Stimulated activated CD8-positive, alpha-beta memory T cell treated with anti-CD3 and anti-CD28 coated beads, Interleukin-7, amount 100 ng/mL, for 1 hour (primary cell): Measurements from ENCODE around the gene ZNF462.
"Not testable (repeated sequence)": the region's sequence is repeated elsewhere in the genome, so short reads cannot be mapped to it uniquely, and the experiment has no call there.

Experiments used
- DNase-seq, 2 donors: peaks; one replicate each; pipeline ENCODE4 v3.0.0-alpha.2; 2020; ENCODE audit warnings: low read depth in 2 of 2

ZNF462 gene

DNA sequence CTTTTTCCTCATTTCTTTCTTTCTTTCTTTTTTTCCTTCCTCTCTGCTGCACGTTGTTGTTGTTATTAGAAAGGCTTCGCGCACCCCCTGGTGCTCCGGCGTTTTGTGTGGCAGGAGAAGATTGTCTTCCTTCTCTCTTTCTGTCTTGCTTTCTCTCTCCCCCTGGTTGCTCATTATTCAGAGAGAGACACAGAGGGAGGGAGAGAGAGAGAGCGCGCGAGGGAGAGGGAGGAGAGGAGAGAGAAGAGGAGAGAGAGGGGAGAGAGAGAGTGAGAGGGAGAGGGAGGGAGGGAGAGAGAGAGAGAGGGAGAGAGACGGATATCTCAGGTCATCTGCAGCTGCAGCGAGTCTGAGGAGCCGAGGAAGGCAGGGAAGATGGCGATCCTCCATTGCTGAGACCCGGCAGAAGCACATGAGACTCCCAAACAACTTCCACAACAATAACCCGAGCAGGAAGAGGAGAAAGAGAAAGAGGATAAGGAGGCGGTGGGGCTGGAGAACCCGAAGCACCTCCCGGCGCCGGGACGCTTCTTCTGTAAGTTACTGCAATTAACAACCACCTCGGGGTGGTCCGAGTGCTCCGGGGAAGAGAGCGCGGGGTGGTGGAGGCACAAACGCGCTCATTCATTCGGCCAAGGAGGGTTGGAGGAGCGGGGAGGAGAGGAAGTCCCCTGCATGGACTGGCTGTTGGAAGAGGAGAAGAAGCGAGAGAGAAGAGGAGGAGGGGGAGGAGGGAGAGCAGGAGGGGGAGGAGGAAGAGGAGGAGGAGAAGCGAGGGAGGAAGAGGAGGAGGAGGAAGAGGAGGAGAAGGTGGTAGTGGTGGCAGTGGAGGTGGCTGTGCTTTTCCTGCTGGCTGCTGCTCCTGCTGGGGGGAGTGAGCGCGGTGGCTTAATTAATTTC lies at the start of gene ZNF462:
ZNF462 (plus strand) TSS at position 346 of the 900 bp plus-strand sequence. CDS start 60,218 bp downstream, outside the sequence.
- no peak for DNase-seq

DNA sequence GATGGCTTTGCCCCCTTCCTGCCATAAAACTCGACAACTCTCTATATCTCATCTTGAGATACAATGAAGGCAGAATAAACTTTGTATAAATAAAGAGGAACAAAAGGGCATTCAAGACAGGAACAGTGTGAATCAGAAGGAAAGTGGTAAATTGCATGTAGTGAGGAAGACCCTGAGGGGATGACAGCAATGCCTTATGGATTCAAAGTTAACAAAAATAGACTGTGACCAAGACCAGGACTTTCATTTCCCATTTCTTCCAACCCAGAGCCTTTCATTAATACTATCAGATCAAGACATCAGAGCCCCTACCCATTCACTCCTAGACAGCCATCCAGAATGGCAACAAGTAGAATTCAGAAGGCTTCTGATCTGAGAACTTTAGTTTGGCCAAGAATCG lies 46.4 kb upstream of the ZNF462 start:
- DNase-seq, result no peak

- DNase-seq, result no peak
Observed at GRCh38 chr9:106818034-106818433, 44.9 kb upstream of the ZNF462 start.

DNA sequence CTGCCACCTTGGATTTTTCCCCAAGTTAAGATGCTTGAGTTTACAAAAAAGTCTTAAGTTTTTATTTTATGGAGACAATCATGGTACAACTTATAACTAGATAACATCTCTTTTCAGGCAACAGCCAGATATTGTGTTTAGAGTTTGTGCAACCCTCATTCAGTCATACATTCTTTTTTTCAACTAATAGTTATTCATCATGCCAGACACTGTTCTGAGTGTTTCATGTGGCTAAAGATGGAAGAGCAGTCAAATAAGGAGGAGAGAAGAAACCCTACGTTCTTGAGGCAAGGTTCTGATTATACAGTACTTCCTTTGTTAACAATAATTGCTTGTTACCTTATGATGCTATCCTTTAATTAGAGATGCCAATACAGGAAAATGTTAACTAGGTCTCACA lies 42.1 kb upstream of the ZNF462 start:
- no peak for DNase-seq

DNA sequence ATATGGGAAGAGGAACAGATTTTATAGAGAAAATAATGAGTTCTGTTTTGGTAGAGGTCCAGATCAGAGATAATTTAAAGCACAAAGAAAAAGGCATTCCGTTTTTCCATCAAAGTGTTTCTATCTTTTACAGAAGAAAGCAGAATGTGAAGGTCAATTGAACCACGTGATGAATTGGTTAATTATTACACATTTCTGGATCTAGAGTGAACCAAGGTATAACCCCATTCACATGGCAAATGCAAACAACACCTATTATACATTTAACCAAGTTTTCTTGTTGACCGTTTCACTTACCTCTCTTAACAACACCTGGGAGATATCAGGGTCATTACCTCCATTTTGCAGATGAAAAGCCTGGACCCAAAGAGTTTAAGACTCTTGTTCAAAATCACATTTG lies 34.9 kb upstream of the ZNF462 start:
- DNase-seq, result no peak

- DNase-seq, result no peak
Observed at GRCh38 chr9:106828965-106829364, 34.0 kb upstream of the ZNF462 start.

DNA sequence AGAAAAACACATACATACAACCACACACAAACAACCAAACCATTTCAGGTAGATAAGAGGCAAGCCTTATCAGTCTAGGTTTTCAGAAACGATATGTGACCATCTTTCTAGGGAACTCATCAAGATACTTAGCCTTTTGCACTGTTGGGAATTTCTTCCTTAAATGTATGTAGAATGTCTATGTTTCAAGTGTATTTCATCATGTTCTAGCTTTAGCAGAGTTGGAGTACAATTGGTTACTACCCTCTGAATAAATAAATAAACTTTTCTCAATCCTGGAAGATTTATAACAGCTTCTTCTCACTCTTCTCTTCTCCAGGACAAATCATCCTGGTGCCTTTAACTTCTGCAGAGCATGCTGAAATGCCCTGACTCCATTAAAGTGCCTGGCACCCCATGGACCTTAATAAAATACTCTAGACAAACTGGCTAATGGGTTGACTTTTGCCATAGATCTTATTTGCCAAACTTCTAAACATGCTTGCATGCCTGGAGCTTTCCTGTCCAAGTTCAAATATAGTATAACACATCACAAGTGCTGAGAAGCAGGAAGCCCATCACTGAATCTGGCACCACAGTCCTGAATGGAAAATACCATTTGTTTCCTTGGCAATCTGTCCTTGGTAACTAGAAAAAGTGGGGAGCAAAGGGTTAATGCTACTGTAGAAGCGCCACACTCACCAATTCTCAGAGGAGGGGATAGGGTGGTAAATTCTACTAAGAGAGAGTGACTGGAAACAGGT lies 33.1 kb upstream of the ZNF462 start:
- DNase-seq, result no peak

GRCh38 chr9:106830527-106831150 lies 32.3 kb upstream of the ZNF462 start:
- DNase-seq, result no peak

- no peak for DNase-seq
Observed at GRCh38 chr9:106834888-106835287, 28.1 kb upstream of the ZNF462 start.

DNA sequence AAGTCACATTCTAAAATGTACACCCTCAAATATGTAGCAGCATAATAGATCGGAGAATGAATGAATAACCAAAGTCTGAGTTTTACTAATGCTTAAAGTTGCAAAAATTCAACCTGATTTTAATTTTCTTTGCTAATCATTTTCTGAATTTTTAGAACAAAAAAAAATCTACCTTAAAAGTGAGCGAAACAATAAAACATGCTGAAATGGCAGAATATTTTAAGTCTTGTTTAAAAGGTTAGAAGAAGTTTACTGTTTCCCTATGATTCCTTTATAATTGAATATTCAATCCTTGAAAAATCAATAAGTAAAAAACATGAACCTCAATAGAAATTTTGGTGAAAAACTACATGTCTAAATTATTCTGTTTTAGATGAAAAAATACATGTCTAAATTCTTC lies 27.1 kb upstream of the ZNF462 start:
- no peak for DNase-seq

DNA sequence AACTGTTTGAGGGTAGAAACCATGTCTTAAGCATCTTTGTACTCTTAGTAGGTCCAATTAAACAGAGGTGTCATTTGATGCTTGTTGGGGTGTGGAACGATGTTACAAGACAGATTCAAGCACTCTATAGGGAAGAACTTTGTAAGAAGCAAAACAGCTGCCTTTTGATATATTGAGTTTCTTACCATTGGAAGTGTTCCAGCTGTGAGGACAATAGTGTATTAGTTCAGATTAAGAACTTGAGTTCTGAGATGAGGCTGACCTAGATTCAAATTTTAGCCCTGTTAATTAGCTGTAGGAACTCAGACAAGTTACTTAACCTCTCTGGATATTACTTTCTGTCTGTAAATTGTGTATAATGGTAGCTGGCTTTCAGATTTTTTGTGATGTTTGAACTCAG lies 19.6 kb upstream of the ZNF462 start:
- DNase-seq, result no peak

DNA sequence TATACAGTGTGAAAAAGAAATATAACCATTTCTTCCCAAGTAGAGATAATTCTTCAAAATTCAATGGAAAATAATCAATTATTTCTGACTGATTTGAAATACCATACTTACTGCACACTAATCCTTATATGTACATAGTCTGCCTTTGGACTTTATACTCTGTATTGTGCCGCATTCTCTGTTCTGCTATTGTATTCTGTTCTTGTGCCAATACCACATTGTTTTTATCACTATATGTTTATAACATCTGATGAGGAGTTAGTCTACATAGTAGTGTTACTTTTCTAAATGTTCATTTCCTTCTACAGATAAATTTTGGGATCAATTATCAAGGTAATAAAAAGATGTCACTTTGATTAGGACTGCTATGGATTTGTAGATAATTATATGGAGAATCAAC lies 16.7 kb upstream of the ZNF462 start:
- DNase-seq, result no peak

DNA sequence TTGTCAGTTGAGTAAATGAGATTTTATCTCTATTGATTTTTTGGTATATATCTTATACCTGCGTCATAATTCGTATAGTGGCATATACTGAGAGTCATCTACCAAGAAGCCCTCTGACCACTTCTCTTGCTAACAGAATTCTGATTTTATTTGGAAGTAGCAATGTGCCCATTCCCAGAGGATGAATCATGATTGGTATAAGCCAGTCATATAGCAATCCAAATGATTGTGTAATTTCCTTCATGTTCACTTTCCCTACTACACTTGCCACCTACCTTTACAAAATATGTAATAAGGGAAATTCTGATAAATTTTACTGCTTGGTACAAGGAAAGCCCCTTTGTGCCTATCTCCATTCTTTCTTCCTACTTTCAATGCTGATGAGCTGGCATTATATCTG lies 16.1 kb upstream of the ZNF462 start:
- no peak for DNase-seq

DNA sequence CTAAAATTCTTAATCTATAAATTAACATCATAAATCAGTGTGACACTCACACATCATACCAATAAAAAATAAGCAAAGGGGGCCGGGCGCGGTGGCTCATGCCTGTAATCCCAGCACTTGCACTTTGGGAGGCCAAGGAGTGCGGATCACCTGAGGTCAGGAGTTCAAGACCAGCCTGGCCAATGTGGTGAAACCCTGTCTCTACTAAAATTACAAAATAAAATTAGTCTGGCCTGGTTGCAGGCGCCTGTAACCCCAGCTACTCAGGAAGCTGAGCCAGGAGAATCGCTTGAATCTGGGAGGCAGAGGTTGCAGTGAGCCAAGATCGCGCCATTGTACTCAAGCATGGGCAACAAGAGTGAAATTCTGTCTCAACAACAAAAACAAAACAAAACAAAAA lies 11.3 kb upstream of the ZNF462 start:
- DNase-seq, result not testable (repeated sequence)

DNA sequence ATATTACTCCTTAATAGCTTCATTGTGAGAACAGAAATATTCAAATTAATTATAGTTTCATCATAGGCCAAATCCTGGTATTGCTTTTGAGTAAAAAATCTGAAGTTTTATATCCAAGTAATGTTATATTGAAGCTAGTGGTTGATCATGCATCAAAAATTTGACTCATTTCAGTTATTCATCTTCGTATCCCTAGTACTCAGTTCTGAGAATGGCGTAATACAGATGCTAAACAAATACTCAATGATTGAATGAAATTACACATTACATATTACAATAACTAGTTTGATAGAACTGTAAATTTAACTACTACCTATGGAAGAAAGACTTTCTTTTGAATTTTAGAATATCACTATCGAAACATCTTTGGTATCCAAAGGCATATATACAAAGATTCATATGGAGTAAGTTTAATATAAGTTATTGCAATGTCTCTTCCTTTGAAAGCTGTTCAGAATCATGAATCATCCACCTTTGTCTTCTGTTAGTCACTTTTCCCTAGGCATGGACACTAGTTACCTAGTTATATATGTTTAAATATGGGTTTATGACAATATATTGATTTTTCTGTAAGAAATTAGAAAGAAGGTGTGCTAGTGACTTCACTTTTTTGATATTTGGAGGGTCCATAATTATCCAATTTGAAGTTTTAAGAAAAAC lies 5.0 kb upstream of the ZNF462 start:
- no peak for DNase-seq

- DNase-seq, result no peak
Observed at GRCh38 chr9:106859957-106860720, 2.8 kb upstream of the ZNF462 start.

DNA sequence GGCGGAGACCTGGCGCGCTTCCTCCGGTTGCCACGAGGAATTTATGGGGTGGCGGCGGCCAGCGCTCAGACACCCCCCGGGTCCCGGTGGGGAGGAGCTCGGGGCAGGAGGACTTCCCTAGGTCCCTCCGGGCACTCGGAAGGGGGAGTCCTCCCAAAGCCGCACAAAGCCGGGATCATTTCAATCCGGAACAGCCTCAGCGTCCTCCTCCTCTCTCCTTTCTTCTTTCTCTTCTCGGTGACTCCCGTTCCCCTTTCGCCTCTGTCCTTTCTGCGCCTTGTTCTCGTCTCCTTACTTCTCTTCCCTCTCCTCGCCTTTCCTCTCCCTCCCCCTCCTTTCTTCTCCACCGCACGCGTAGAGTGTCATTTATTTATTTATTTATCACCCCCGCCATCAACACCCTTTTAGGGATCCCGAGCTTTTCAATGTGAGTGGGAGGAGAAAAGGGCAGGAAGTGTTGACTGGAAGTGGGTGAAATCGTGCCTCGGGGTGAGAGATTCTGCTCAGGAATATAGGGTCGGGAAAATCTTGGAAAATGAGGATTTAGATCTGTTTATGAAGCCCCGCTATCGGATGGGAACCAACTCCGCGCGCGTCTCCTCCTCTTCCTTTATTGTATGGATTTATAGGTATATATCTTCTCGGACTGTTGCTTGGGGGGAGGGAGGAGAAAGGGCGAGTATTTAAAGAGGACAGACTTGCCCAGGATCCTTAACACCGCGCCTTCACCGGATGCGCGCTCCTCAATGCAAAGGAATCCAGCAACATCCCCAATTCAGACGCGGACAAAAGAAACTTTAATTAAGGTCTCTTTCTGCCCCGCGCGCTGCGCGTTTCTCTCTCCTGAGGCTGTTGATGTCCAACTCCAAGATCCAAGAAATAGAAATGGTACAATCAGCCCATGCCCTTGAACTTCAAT lies 2.0 kb upstream of the ZNF462 start:
- DNase-seq, result no peak

DNA sequence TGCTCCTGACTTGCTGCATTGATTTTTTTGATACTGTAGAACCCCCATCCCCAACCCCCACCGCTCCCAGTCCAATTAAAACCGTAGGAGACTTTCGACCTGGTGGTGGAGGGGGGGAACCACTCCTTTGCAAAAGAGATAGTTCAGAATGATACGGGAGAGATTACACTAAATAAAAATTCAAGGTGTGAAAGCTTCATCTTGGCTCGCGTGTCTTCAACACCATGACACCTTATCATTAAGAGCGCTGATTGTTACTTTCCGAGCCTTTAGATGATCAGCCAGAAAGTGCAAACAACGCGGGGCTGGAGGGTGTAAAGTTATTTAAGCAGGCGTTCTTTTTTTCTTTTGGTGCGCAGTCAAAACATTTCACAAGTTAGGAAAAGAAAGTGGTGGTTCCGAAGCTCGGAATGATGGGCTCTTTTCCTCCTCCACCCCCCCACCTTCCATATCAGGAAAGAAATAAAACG lies 1.3 kb upstream of the ZNF462 start:
- no peak for DNase-seq

DNA sequence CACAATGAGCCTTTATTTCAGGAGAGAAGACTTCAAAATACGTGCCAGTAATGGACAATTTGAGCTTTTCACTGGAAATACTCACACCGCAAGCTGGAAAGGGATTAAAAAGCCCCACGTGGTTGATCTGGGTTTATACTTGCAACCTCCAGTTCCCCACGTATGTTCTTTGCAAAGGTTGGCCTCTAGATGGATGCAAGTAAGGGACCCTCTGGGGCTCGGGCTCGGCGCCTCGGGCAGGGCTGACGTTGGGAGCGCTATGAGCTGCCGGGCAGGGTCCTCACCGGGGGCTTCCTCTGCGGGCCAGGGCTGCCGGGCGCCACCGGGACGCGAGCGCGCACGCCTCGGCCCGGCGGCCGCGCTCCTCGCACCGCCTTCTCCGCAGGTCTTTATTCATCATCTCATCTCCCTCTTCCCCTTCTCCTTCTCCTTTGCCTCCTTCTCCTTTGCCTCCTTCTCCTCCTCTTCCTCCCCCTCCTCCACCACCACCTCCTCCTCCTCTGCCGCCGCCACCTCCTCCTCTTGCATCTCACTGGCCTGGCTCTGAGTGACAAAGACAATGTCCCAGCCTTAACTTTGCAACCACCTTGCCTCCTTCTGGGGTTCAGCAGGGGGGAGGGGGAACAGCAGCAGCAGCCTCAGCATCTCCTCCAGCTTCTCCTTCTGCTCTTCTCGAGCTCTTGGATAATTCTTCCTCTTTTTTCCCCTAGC lies 701 bp upstream of the ZNF462 start:
- DNase-seq, result no peak
